Activated T-helper 2 cell treated with anti-CD3 and anti-CD28 coated beads, Interferon-gamma antibody, Interleukin-2, Interleukin-4, amounts not matched to agents 10 μg/mL and 5 μg/mL and 100 μg/mL, durations not matched to agents 14 hours and 24 hours and 36 hours (primary cell): ENCODE data around the gene TWIST2. TPM values are rescaled to one million over a fixed set of nuclear protein-coding genes. Genes with fewer than 3 reads are reported as not detected.

Source experiments
- DNase-seq: peaks from one replicate; pipeline ENCODE4 v3.0.0; 2021; ENCODE audit warnings: low spot score
- H3K27ac Mint-ChIP-seq: one replicate; pipeline ENCODE4 v1.8.0; 2021; ENCODE audit warnings: mixed read lengths
- H3K27me3 Mint-ChIP-seq: one replicate; pipeline ENCODE4 v1.8.0; 2021; ENCODE audit warnings: low read depth, mixed read lengths
- H3K36me3 Mint-ChIP-seq: one replicate; pipeline ENCODE4 v1.8.0; 2021; ENCODE audit warnings: low read depth, mixed read lengths
- H3K4me1 Mint-ChIP-seq: one replicate; pipeline ENCODE4 v1.8.0; 2021; ENCODE audit warnings: low read depth, mixed read lengths
- H3K4me3 Mint-ChIP-seq: one replicate; pipeline ENCODE4 v1.8.0; 2021; ENCODE audit warnings: low read depth, mild to moderate bottlenecking, moderate library complexity, mixed read lengths
- H3K9me3 Mint-ChIP-seq: one replicate; pipeline ENCODE4 v1.8.0; 2021; ENCODE audit warnings: mixed read lengths
- intact Hi-C: fragments of 100-400 bp; cut with micrococcal nuclease; formaldehyde crosslinking; loops from one replicate; pipeline ENCODE4 v1.15.1; 2023
- total RNA-seq: library from RNA; stranded (reverse); gene quantifications from 2 replicates; pipeline ENCODE4 v1.2.3, GENCODE V29; 2022

Gene TWIST2
- total RNA-seq, 1 donor from 2014 or later = not detected

- no peaks in the 10 kb centered on the region for H3K4me1 Mint-ChIP-seq
- no peak for DNase-seq
- no peaks in the 10 kb centered on the region for H3K36me3 Mint-ChIP-seq
- no peak overlapping the region for H3K27ac Mint-ChIP-seq
- intact Hi-C loops = no loop called here
- H3K27me3 Mint-ChIP-seq = no peaks in the 10 kb centered on the region
- no peak overlapping the region for H3K4me3 Mint-ChIP-seq
- H3K9me3 Mint-ChIP-seq = no peaks in the 10 kb centered on the region
Observed at GRCh38 chr2:238921681-238922319, 73.9 kb downstream of the TWIST2 start.

- no peaks in the 10 kb centered on the region for H3K27me3 Mint-ChIP-seq
- H3K27ac Mint-ChIP-seq = no peak overlapping the region
- H3K36me3 Mint-ChIP-seq = no peaks in the 10 kb centered on the region
- no peaks in the 10 kb centered on the region for H3K4me1 Mint-ChIP-seq
- H3K4me3 Mint-ChIP-seq = no peak overlapping the region
- no peaks in the 10 kb centered on the region for H3K9me3 Mint-ChIP-seq
- no peak for DNase-seq
- intact Hi-C loops = no loop called here
Observed at GRCh38 chr2:238922435-238922834, 74.5 kb downstream of the TWIST2 start.

GRCh38 chr2:238924032-238924431, 76.1 kb downstream of the TWIST2 start:
- H3K9me3 Mint-ChIP-seq = no peaks in the 10 kb centered on the region
- no peaks in the 10 kb centered on the region for H3K4me1 Mint-ChIP-seq
- intact Hi-C loops = no loop called here
- no peak for DNase-seq
- H3K27ac Mint-ChIP-seq = no peak overlapping the region
- no peaks in the 10 kb centered on the region for H3K27me3 Mint-ChIP-seq
- no peak overlapping the region for H3K4me3 Mint-ChIP-seq
- H3K36me3 Mint-ChIP-seq = no peaks in the 10 kb centered on the region

GRCh38 chr2:238924796-238925195, 76.9 kb downstream of the TWIST2 start:
- no peaks in the 10 kb centered on the region for H3K36me3 Mint-ChIP-seq
- intact Hi-C loops = no loop called here
- H3K4me3 Mint-ChIP-seq = no peak overlapping the region
- H3K9me3 Mint-ChIP-seq = no peaks in the 10 kb centered on the region
- H3K27ac Mint-ChIP-seq = no peak overlapping the region
- H3K27me3 Mint-ChIP-seq = no peaks in the 10 kb centered on the region
- H3K4me1 Mint-ChIP-seq = no peaks in the 10 kb centered on the region
- no peak for DNase-seq

- Mint-ChIP-seq H3K4me1 (no peaks in the 10 kb centered on the region), H3K36me3 (no peaks in the 10 kb centered on the region), H3K27ac (no peak overlapping the region), H3K27me3 (no peaks in the 10 kb centered on the region), H3K4me3 (no peak overlapping the region), H3K9me3 (no peaks in the 10 kb centered on the region)
- intact Hi-C loops = no loop called here
- DNase-seq = no peak
Observed at GRCh38 chr2:238925281-238925680, 77.4 kb downstream of the TWIST2 start.

- Mint-ChIP-seq H3K4me3 (no peak overlapping the region), H3K9me3 (no peaks in the 10 kb centered on the region), H3K27me3 (no peaks in the 10 kb centered on the region), H3K4me1 (no peaks in the 10 kb centered on the region), H3K36me3 (no peaks in the 10 kb centered on the region), H3K27ac (no peak overlapping the region)
- no peak for DNase-seq
- intact Hi-C loops = no loop called here
Observed at GRCh38 chr2:238925816-238926521, 78.1 kb downstream of the TWIST2 start.

- H3K4me3 Mint-ChIP-seq = no peak overlapping the region
- no peak for DNase-seq
- H3K4me1 Mint-ChIP-seq = no peaks in the 10 kb centered on the region
- no peak overlapping the region for H3K27ac Mint-ChIP-seq
- H3K27me3 Mint-ChIP-seq = peaks cover 6% of the 10 kb centered on the region
- H3K9me3 Mint-ChIP-seq = no peaks in the 10 kb centered on the region
- no peaks in the 10 kb centered on the region for H3K36me3 Mint-ChIP-seq
- intact Hi-C loops = no loop called here
Observed at GRCh38 chr2:238926761-238927611, 79.1 kb downstream of the TWIST2 start.

GRCh38 chr2:238927746-238928519, 80.0 kb downstream of the TWIST2 start:
- no peaks in the 10 kb centered on the region for H3K36me3 Mint-ChIP-seq
- intact Hi-C loops = no loop called here
- no peak overlapping the region for H3K4me3 Mint-ChIP-seq
- no peak overlapping the region for H3K27ac Mint-ChIP-seq
- no peaks in the 10 kb centered on the region for H3K4me1 Mint-ChIP-seq
- H3K27me3 Mint-ChIP-seq = peaks cover 10% of the 10 kb centered on the region
- no peaks in the 10 kb centered on the region for H3K9me3 Mint-ChIP-seq
- no peak for DNase-seq

- H3K36me3 Mint-ChIP-seq = no peaks in the 10 kb centered on the region
- H3K4me3 Mint-ChIP-seq = no peak overlapping the region
- H3K27me3 Mint-ChIP-seq = peaks cover 13% of the 10 kb centered on the region
- intact Hi-C loops = no loop called here
- H3K27ac Mint-ChIP-seq = no peak overlapping the region
- no peaks in the 10 kb centered on the region for H3K9me3 Mint-ChIP-seq
- no peaks in the 10 kb centered on the region for H3K4me1 Mint-ChIP-seq
- no peak for DNase-seq
Observed at GRCh38 chr2:238928520-238929241, 80.8 kb downstream of the TWIST2 start.

GRCh38 chr2:238929242-238930081, 81.6 kb downstream of the TWIST2 start:
- Mint-ChIP-seq H3K9me3 (no peaks in the 10 kb centered on the region), H3K27ac (no peak overlapping the region), H3K4me1 (no peaks in the 10 kb centered on the region), H3K4me3 (no peak overlapping the region), H3K27me3 (peaks cover 13% of the 10 kb centered on the region), H3K36me3 (no peaks in the 10 kb centered on the region)
- intact Hi-C loops = no loop called here
- DNase-seq = no peak

GRCh38 chr2:238930216-238930615, 82.3 kb downstream of the TWIST2 start:
- no peak for DNase-seq
- Mint-ChIP-seq H3K9me3 (no peaks in the 10 kb centered on the region), H3K4me1 (no peaks in the 10 kb centered on the region)

More at GRCh38 chr2:238930216-238930615, 82.3 kb downstream of the TWIST2 start:
- no peak overlapping the region for H3K27ac Mint-ChIP-seq
- H3K36me3 Mint-ChIP-seq = no peaks in the 10 kb centered on the region
- H3K4me3 Mint-ChIP-seq = no peak overlapping the region
- peaks cover 13% of the 10 kb centered on the region for H3K27me3 Mint-ChIP-seq
- intact Hi-C loops = no loop called here
